GM21737 (cell line): ENCODE results near the gene HYKK.
"Not testable (repeated sequence)": the region's sequence is repeated elsewhere in the genome, so short reads cannot be mapped to it uniquely, and the experiment has no call there.

Experiments
- ATAC-seq: cut with Tn5 transposase; IDR thresholded peaks from one replicate; pipeline ENCODE4 v1.9.1; 2021; ENCODE audit warnings: mild to moderate bottlenecking, moderate library complexity; ENCODE audit not compliant: unreplicated experiment

HYKK gene

DNA sequence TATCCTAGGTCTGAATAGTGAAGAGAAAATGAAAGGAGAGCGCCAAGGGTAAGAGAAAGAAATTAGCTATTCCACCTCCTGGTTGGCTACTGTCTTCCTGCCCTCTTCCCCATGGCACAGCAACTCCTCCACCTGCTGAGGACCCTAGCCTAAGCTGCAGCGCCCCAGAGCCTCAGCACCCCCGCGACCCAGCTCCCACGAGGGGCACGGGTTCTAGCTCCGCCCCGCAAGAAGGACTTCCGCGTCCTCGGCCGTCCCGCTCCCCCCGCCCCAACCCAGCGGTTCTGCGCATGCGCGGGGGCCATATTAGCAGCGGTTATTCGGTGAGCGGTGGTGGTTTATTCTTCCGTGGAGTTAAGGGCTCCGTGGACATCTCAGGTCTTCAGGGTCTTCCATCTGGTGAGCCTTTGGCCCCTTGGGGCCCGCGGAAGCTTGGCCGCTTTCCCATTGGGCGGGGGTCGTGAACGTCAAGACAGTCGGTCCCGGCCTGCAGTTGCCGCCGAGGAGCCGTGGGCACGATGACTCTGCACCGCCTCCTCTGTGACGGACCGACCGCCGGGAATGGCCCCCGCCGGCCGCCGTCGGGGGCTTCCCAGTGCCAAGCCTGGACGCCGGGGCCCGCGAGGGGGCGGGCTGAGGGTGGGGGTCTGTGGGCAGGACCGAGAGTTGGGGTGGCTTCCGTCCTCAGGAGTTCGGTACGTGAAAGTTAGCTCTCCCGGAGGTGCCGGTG, 32.9 kb downstream of the HYKK start, which contains the start of gene PSMA4:
PSMA4 (plus strand) TSS at position 304 of the 730 bp plus-strand sequence. CDS start 1,484 bp downstream, outside the sequence.
- peak; percentile 71 for ATAC-seq

DNA sequence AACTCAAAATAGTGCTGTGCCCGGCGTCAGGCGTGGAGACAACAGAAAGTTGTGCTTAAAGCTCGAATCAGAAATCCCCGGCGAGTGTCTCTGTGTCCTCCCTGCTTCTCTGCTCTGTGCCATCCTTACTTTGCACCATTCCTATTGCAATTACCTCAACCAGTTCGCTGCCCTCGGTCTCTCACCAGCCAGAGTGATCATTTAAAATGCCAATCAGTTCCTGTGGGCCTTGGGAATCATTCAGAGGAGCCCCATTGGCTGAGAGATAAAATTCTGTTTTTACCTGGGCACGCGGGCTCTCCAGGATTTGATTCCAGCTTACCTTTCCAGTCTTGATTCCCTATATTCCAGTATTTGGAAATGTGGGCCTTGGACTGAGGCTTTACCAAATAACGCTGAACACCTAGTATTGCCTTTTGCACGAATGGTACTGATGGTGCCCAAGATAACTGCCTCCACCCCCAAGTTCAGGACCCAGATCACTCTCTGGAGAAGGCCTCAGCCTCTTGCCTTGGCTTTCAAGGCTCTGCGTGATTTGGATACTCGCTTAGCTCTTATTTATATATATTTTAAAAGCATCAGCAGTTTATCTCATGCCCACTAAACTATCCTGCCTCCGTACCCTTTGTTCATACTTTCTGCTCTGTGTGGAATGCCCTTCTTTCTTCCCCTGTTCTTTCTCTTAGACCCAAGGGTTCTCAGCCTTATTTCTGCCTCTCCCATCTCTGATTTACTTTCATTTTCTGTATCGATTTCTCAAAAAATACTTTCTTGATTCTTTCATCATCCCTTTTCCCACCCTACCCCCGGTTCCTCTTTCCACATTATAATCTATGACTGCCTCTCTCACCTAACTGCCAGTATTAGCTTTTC, 33.7 kb downstream of the HYKK start:
- no peak for ATAC-seq

DNA sequence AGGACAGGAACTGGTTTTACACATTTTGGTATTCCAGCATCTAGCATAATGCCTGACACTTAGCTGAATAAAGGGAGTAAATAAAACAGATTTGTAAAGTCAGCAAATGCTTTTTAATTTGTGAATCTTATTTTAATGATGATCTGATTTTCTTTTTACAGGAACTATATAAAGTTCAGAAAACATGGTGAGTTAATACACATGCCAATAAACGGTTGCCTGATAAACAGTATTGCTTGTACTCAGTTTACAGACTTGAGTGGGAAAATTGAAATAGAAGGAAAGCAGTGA, 34.3 kb downstream of the HYKK start:
- ATAC-seq = no peak

DNA sequence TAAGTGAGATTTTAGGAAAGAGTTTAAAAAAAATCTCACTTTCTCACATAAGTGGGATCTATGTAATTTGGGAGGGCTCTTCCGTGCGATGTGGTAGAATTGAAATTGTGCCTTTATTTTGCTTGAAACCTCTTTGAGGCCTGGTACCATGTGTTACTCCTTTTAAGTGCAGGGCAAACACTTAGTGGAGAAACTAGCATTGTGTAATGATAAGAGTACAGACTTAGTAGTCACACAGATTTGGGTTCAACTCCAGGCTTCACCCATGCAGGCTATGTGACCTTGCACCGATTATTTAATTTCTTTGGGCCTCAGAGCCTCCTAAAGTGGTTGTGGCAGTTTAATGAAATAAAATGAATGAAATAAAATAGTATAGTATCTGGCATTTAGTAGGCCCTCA, 35.3 kb downstream of the HYKK start:
- no peak for ATAC-seq

DNA sequence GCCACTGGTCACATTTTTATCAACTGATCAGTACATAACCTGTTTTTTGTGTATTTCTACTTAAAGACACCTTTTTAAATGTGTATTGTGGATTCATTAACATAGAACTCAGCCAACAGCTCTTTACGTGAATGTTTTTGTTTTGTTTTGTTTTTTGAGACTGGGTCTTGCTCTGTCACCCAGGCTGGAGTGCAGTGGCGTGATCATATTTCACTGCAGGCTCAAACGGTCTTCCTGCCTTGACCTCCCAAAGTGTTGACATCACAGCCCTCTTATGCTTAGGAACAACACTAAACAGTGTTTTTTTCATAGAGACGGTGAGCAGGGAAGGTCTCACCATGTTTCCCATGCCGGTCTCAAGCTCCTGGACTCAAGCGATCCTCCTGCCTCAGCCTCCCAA, 42.8 kb downstream of the HYKK start:
- no peak for ATAC-seq

DNA sequence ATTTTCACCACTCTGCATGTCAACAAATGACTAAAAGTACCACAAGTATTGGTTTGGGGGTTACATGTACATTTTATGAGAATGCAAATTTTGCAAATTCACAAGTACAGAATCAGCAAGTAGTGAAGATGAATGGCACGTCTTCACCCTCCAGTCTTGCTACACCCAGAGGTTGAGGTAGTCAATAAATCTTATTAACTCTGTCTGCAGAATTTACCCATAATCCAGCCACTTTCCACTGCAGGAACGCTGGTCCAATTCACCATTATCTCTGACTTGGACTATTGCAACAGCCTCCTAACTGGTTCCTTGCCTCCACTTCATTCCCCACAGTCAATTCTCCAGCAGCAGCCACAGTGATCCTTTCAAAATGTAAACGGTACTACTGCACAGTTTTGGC, 43.4 kb downstream of the HYKK start:
- ATAC-seq = no peak

DNA sequence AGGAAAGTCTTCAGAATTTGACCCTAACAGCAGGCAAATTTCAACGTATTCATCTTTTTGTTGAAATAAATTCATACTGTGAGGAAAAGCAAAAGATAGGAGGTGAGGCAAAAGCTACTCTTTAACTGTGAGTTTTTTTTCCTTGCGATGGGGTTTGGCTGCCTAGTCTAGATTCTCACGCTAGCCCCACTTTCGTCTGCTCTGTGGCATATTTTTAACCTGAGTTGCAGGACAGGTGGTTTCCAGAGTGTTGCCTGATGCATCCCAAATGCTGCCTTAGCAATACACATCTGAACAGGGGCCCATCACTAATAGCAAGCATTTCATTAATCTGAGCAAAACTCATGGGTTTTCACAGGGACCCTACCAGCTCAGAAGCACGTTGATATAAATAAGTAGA, 44.5 kb downstream of the HYKK start:
- no peak for ATAC-seq

DNA sequence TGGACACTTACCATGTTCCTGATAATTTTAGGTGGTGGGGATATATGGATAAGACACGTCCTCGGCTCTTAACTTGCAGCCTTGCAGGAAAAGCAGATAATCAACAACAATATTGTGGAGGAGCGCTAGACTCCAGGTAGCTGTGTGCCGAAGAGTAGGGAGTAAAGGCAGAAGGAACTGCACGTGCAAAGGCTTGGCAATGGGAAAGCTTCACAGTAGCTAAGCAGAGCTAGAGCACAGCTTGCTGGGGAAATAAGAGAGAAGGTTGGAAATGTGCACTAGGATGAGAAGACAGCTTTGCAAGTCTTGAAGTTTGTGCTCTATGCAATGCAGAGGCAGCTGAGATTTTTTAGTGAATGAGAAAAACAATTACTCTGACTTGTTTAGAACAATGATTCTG, 45.2 kb downstream of the HYKK start:
- ATAC-seq = no peak

DNA sequence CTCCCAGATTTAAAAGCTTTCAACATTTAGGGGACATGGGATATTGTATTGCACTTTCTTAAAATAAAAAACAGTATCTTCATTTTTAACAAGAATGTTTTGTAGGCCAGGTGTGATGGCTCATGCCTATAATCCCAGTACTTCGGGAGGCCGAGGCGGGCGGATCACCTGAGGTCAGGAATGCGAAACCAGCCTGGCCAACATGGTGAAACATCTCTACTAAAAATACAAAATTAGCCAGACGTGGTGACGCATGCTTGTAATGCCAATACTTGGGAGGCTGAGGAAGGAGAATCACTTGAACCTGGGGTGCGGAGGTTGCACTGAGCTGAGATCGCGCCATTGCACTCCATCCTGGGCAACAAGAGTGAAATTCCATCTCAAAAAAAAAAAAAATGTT, 52.8 kb downstream of the HYKK start:
- ATAC-seq = not testable (repeated sequence)

DNA sequence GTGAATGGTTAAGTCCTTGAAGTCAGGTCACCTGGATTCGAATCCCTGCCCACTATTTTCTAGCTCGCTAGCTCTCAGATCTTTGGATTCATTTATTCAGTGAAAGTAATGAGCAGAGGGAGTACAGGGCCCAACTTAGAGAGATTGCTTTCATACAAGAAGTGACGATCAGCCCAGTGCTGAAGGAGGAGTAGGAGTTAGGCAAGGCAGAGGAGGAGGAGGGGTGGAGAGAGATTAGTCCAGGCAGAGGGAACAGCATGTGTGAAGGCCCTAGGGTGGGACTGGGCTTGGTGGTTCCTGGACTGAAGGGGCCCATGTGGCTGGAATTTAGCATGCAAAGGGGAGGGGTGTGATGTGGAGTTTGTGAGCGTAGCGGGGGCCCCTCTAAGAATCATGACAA, 54.1 kb downstream of the HYKK start:
- no peak for ATAC-seq

DNA sequence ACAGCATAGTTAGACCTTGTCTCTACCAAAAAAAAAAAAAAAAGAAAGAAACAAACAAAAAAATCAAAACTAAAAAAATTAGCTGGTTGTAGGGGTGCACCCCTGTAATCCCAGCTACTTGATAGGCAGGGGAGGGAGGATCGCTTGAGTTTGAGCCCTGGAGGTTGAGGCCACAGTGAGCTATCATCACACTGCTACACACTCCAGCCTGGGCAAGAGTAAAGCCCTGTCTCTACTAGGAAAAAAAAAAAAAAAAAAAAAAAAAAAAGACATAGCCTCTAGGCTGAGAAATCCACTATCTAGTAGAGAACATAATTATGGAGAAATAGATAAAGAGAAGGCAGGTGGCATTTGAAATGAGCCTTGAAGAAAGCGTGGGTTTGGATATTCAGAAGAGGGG, 55.7 kb downstream of the HYKK start:
- no peak for ATAC-seq

DNA sequence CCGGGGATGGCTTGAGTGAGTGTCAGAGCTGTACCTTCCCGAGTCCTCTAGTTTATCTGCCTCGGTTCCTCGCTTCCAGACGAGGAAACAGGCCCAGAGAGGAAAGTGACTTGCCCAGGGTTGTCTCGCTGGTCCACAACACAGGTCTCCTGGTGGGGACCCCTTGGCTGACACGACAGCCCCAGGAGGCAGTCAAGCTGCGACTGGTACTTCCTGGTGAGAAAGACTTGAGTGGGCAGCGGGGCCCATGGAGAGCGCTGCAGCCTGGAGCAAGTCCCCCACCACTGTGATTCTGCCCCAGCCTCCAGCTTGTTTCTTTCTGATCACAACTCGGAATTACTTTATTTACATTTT, 57.3 kb downstream of the HYKK start:
- no peak for ATAC-seq

DNA sequence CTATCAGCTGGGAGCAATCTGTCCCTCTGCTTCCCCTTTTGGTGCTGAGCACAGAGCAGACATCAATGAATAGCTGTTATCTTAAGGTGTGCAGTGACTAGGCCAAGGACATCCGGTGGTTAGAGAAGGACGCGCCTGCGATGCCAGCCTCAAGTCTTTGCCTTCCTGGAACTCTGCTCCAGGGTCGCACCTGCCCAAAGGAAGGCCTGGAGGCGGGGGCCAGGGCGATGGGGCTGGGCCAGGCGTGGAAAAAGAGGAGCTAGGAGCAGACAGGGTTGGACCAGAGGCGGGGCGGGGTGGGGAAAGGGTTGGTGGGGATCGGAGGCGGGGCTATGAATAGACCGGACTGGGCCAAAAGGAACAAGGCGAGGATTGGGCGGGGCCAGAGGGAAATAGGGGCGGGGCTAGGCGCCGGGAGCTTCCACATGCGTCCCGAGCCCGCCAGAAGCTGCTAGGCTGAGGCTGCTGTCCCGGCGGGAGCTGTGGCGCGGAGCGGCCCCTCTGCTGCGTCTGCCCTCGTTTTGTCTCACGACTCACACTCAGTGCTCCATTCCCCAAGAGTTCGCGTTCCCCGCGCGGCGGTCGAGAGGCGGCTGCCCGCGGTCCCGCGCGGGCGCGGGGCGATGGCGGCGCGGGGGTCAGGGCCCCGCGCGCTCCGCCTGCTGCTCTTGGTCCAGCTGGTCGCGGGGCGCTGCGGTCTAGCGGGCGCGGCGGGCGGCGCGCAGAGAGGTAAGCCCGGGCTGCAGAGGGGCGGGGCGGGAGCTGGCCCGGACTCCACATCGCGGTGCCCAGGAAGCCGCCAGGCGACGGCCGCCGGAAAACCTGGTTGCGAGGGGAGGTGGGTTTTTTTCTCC, 57.9 kb downstream of the HYKK start, which contains the start of gene CHRNA5:
CHRNA5 (plus strand) TSS at position 424 of the 854 bp plus-strand sequence; CDS start at position 624, 200 bp downstream.
- ATAC-seq = peak; percentile 51

DNA sequence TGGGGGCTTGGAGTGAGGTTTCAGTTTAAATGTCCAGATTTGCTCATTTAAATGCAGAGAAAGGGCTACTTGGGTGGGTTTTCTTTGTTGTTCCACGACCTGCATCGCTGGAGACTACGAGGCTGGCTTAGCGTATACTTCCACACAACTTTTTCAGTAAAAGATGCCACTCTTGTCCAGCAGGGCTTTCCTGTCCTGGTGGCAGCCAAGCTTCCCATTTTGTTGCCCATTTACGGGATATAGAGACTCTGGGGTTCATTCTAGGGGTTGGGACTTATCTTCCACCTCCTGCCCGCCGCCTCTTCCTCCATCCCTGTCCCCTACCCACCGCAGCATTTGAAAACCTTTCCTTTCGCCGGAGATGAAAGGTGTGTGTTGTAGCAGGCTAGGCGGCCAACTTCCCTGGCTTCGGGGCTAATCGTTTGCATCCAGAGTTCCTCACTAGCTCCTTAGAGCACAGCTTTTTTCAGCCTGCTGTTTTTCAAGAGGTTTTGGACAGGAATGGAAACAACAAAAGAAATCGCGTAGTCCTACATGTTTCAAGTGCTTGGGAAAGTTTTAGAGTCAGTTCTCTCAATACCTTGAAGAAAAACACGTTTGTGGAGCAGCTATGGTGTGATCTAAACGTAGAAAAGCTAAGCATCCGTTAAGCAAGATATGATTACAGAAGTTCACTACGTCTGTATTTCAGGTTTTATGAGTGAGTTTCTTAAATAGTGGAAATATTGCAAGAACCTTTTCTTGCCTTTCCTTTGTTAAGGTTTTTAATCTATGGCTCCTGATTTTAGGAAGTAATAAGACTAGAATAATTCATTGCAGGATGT, 58.8 kb downstream of the HYKK start:
- no peak for ATAC-seq

DNA sequence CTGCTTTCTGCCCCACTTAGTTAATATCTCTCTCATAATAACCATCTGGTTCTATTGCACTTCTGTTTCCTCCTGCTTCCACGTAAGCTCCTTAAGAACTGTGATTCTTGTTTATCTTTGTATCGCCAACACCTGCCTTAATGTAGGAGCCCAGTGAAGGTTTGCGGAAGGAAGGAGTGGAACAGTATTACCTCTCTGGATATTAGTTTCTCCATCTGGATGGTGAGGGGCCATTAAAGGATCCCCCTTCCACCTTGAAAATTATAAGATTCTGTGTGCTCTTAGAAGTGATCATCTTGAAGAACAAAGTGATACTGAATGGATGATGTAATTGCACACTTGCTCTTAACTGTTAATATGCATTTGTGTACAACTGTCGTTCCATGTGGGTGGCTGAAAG, 60.2 kb downstream of the HYKK start:
- ATAC-seq = no peak

DNA sequence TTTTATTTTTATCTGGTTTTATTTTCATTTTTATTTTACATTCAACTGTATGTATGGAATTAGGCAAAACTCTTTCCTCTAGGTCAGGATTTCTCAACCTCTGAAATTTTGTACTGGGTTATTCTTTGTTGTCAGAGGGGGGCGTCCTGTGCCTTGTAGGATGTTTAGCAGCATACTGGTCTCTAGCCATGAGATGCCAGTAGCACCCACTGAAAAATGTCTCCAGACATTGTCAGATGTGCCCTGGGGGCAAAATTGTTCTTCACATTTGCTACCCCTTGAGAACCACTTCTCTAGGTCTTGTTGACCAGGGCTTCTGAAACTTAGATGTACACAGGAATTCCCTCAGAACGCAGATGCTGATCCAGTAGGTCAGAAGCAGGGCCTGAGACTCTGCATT, 63.3 kb downstream of the HYKK start:
- no peak for ATAC-seq

DNA sequence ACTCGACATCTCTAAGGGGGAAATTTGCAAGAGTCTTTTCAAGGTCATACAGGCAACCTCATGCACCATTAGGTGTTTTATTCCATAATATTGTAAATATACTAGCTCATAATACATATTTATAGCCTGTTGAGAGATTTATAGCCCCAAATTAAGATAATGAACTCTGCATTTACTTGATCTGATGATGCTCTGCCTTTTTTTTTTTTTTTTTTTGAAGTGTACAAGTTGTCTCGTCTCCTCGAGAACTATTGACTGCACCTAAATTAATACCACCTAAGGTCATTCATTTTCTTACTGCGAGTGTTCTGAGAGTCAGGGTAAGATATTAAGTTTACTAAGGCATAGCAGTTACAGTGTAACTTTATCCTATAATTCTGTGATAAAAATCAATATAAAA, 64.0 kb downstream of the HYKK start:
- no peak for ATAC-seq

DNA sequence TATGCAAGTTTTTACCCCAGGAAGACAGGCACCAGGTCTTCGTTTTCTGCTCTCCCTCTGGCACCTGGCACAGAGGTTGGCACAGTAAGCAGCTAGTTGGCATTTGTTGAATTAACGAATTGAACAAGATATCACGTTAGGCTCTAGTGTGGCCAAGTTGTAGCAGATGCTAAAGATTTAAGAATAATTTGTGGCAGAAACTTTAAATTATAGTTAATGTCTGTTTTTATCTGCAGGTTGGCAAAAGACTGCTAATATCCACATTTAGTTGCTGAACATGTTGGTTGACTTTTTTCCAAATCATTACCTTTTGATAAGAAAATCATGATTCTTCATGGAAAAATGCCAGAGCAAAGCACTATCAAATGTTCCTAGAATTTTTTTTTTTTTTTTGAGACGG, 66.0 kb downstream of the HYKK start:
- ATAC-seq = no peak

DNA sequence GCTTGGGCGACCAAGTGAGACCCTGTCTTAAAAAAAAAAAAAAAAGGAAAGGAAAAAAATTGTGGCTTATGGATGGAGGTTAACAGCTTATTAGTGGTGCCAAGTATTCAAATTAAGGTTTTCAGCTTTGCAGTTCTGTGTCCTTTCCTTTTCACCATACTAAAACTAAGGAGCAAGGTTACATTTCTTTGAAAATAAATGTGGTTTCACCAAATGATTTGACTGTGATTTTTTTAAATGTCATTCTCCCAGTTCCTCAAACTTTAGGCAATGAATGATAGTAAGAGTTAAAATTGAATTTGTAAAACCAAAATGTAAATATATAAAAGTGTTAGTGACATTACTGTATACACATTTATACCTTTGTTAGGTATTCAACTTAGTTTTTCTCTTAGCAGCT, 67.6 kb downstream of the HYKK start:
- ATAC-seq = no peak
